Mesenchymal stem cell (in vitro differentiated cells and primary cell): Measurements from ENCODE around the gene IGSF21.

Source experiments
- DNase-seq: peaks from one replicate; pipeline ENCODE4 v3.0.0-alpha.2; 2013
- H2AFZ ChIP-seq: one replicate; pipeline ENCODE4 v1.6.1; 2013; ENCODE audit warnings: low read depth, mild to moderate bottlenecking, control low read depth, inconsistent platforms, low read length, moderate library complexity
- H2AK5ac ChIP-seq: 2 replicates; pipeline ENCODE4 v1.6.1; 2013; ENCODE audit warnings: low read length, moderate library complexity, mild to moderate bottlenecking, inconsistent platforms; ENCODE audit not compliant: severe bottlenecking
- H2BK120ac ChIP-seq: one replicate; pipeline ENCODE4 v1.6.1; 2013; ENCODE audit warnings: low read depth, mild to moderate bottlenecking, inconsistent platforms, low read length, moderate library complexity
- H2BK12ac ChIP-seq, 2 experiments: one replicate each; pipeline ENCODE4 v1.6.1; 2013; ENCODE audit warnings: inconsistent platforms in 2 of 2, low read length in 2 of 2, mild to moderate bottlenecking in 2 of 2, moderate library complexity in 2 of 2, control low read depth in 1 of 2
- H2BK15ac ChIP-seq: one replicate; pipeline ENCODE4 v1.6.1; 2013; ENCODE audit warnings: mild to moderate bottlenecking, low read depth, inconsistent platforms; ENCODE audit not compliant: poor library complexity, severe bottlenecking
- H2BK5ac ChIP-seq: 2 replicates; pipeline ENCODE4 v1.6.1; 2013; ENCODE audit warnings: low read depth, mild to moderate bottlenecking, low read length, control low read depth, inconsistent platforms; ENCODE audit not compliant: poor library complexity, severe bottlenecking
- H3K14ac ChIP-seq, 2 experiments: one replicate each; pipeline ENCODE4 v1.6.1; 2013; ENCODE audit warnings: inconsistent platforms in 2 of 2, low read length in 2 of 2, control low read depth in 1 of 2, mild to moderate bottlenecking in 1 of 2, moderate library complexity in 1 of 2
- H3K18ac ChIP-seq, 2 experiments: one replicate each; pipeline ENCODE4 v1.6.1; 2013; ENCODE audit warnings: inconsistent platforms in 2 of 2, low read length in 2 of 2, control low read depth in 1 of 2, low read depth in 1 of 2, mild to moderate bottlenecking in 1 of 2
- H3K23ac ChIP-seq, 2 experiments: one replicate each; pipeline ENCODE4 v1.6.1; 2013; ENCODE audit warnings: inconsistent platforms in 2 of 2, low read length in 2 of 2, mild to moderate bottlenecking in 2 of 2, moderate library complexity in 2 of 2, control low read depth in 1 of 2
- H3K27ac ChIP-seq: 2 replicates; pipeline ENCODE4 v1.5.1; 2013; ENCODE audit warnings: mild to moderate bottlenecking, moderate library complexity, low read length, control low read depth, inconsistent platforms; ENCODE audit not compliant: poor library complexity, severe bottlenecking
- H3K27me3 ChIP-seq, 2 experiments: 2 replicates each; pipeline versions ENCODE4 v1.6.1 to v1.7.0; 2013; ENCODE audit warnings: low read length in 2 of 2, mild to moderate bottlenecking in 2 of 2, moderate library complexity in 2 of 2, control low read depth in 1 of 2, inconsistent platforms in 1 of 2; ENCODE audit not compliant: control insufficient read depth in 1 of 2, insufficient read depth in 1 of 2
- H3K36me3 ChIP-seq, 2 experiments: 2 replicates each; pipeline versions ENCODE4 v1.6.1 to v1.7.0; 2013; ENCODE audit warnings: low read length in 2 of 2, control low read depth in 1 of 2, inconsistent platforms in 1 of 2, low read depth in 1 of 2, mild to moderate bottlenecking in 1 of 2; ENCODE audit not compliant: insufficient read depth in 2 of 2, control insufficient read depth in 1 of 2
- H3K4ac ChIP-seq, 2 experiments: one replicate each; pipeline ENCODE4 v1.6.1; 2013; ENCODE audit warnings: inconsistent platforms in 2 of 2, low read length in 2 of 2, mild to moderate bottlenecking in 2 of 2, moderate library complexity in 2 of 2, control low read depth in 1 of 2, low read depth in 1 of 2
- H3K4me1 ChIP-seq: 2 replicates; pipeline ENCODE4 v1.6.1; 2013; ENCODE audit warnings: low read depth, low read length, control low read depth; ENCODE audit not compliant: control insufficient read depth, insufficient read depth
- H3K4me2 ChIP-seq: 2 replicates; pipeline ENCODE4 v1.6.1; 2013; ENCODE audit warnings: low read length, mild to moderate bottlenecking, inconsistent platforms; ENCODE audit not compliant: poor library complexity, severe bottlenecking
- H3K4me3 ChIP-seq, 2 experiments: 2 replicates each; pipeline versions ENCODE4 v1.5.1 to v1.7.0; 2013; ENCODE audit warnings: low read length in 2 of 2, mild to moderate bottlenecking in 2 of 2, control low read depth in 1 of 2, low read depth in 1 of 2; ENCODE audit not compliant: insufficient read depth in 1 of 2
- H3K79me1 ChIP-seq: replicated peaks from 2 replicates; pipeline ENCODE4 v1.6.1; 2013; ENCODE audit warnings: mild to moderate bottlenecking, control low read depth, low read length, inconsistent platforms; ENCODE audit not compliant: poor library complexity, severe bottlenecking
- H3K9ac ChIP-seq: 2 replicates; pipeline ENCODE4 v1.7.0; 2013; ENCODE audit warnings: mild to moderate bottlenecking, low read length, moderate library complexity
- H3K9me3 ChIP-seq: 2 replicates; pipeline ENCODE4 v1.7.0; 2013; ENCODE audit warnings: mild to moderate bottlenecking, low read length; ENCODE audit not compliant: control insufficient read depth
- H4K8ac ChIP-seq: one replicate; pipeline ENCODE4 v1.6.1; 2013; ENCODE audit warnings: inconsistent platforms, mild to moderate bottlenecking, low read length, moderate library complexity
- H4K91ac ChIP-seq: one replicate; pipeline ENCODE4 v1.6.1; 2013; ENCODE audit warnings: mild to moderate bottlenecking, low read length, inconsistent platforms
- WGBS: methylation state at CpG from one replicate; pipeline ENCODE4 v1.1.7; 2013; ENCODE audit warnings: mixed read lengths; 5-methylcytosine and 5-hydroxymethylcytosine counted together

Gene IGSF21

GRCh38 chr1:18351735-18352134 is 244.1 kb downstream of the IGSF21 start:
- Histone ChIP-seq H3K36me3 (no peaks in the 10 kb centered on the region), H3K23ac (no peak overlapping the region), H4K8ac (no peak overlapping the region), H2AFZ (no peak overlapping the region), H3K14ac (no peak overlapping the region), H3K9me3 (no peaks in the 10 kb centered on the region), H4K91ac (no peak overlapping the region), H2BK5ac (no peak overlapping the region), H3K4me2 (no peak overlapping the region), H3K79me1 (no peaks in the 10 kb centered on the region), H3K4ac (no peak overlapping the region), H2BK12ac (no peak overlapping the region), H2BK120ac (no peak overlapping the region), H2BK15ac (no peak overlapping the region), H3K18ac (no peak overlapping the region), H3K4me1 (no peaks in the 10 kb centered on the region), H3K27ac (no peak overlapping the region), H3K9ac (no peak overlapping the region), H3K27me3 (peaks cover 0 to 50% of the 10 kb centered on the region in 2 experiments), H3K4me3 (no peak overlapping the region), H2AK5ac (no peak overlapping the region)
- DNase-seq: no peak
- 73% methylated on average over 10 of the region's 10 CpGs for WGBS

- no peak overlapping the region for H3K18ac ChIP-seq
- H3K9me3 ChIP-seq: no peaks in the 10 kb centered on the region
- no peak overlapping the region for H2BK12ac ChIP-seq
- no peak overlapping the region for H3K27ac ChIP-seq
- no peak overlapping the region for H3K4ac ChIP-seq
- H3K27me3 ChIP-seq: peaks cover 0 to 51% of the 10 kb centered on the region in 2 experiments
- H2BK5ac ChIP-seq: no peak overlapping the region
- no peak overlapping the region for H4K91ac ChIP-seq
- H3K4me1 ChIP-seq: no peaks in the 10 kb centered on the region
- H2BK120ac ChIP-seq: no peak overlapping the region
- H3K23ac ChIP-seq: no peak overlapping the region
- H3K36me3 ChIP-seq: no peaks in the 10 kb centered on the region
- H4K8ac ChIP-seq: no peak overlapping the region
- no peak overlapping the region for H3K4me2 ChIP-seq
- no peak overlapping the region for H3K4me3 ChIP-seq
- no peaks in the 10 kb centered on the region for H3K79me1 ChIP-seq
- no peak overlapping the region for H2AFZ ChIP-seq
- DNase-seq: no peak
- H3K14ac ChIP-seq: no peak overlapping the region
- H2BK15ac ChIP-seq: no peak overlapping the region
- 69% methylated on average over 16 of the region's 17 CpGs for WGBS
- H2AK5ac ChIP-seq: no peak overlapping the region
- H3K9ac ChIP-seq: no peak overlapping the region
Measured at GRCh38 chr1:18352636-18353265, 245.2 kb downstream of the IGSF21 start.

GRCh38 chr1:18353528-18353927 is 245.9 kb downstream of the IGSF21 start:
- no peaks in the 10 kb centered on the region for H3K79me1 ChIP-seq
- no peak overlapping the region for H2BK5ac ChIP-seq
- H3K27ac ChIP-seq: no peak overlapping the region
- no peak overlapping the region for H2BK12ac ChIP-seq
- no peak overlapping the region for H3K4ac ChIP-seq
- H3K27me3 ChIP-seq: peaks cover 0 to 58% of the 10 kb centered on the region in 2 experiments
- H3K23ac ChIP-seq: no peak overlapping the region
- no peak overlapping the region for H2AFZ ChIP-seq
- no peak for DNase-seq
- H3K4me3 ChIP-seq: no peak overlapping the region
- no peaks in the 10 kb centered on the region for H3K36me3 ChIP-seq
- no peak overlapping the region for H3K18ac ChIP-seq
- no peak overlapping the region for H2BK120ac ChIP-seq
- H3K4me1 ChIP-seq: no peaks in the 10 kb centered on the region
- no peaks in the 10 kb centered on the region for H3K9me3 ChIP-seq
- no peak overlapping the region for H3K9ac ChIP-seq
- 92% methylated on average over 1 of the region's 1 CpG for WGBS
- H2AK5ac ChIP-seq: no peak overlapping the region
- H2BK15ac ChIP-seq: no peak overlapping the region
- no peak overlapping the region for H4K91ac ChIP-seq
- no peak overlapping the region for H3K4me2 ChIP-seq
- H3K14ac ChIP-seq: no peak overlapping the region
- H4K8ac ChIP-seq: no peak overlapping the region

- H2BK12ac ChIP-seq: no peak overlapping the region
- no peak overlapping the region for H2AK5ac ChIP-seq
- no peak overlapping the region for H4K8ac ChIP-seq
- H3K4me1 ChIP-seq: no peaks in the 10 kb centered on the region
- no peak overlapping the region for H2BK15ac ChIP-seq
- H3K23ac ChIP-seq: no peak overlapping the region
- no peak overlapping the region for H2AFZ ChIP-seq
- H3K27me3 ChIP-seq: peaks cover 0 to 63% of the 10 kb centered on the region in 2 experiments
- 65% methylated on average over 2 of the region's 2 CpGs for WGBS
- H2BK120ac ChIP-seq: no peak overlapping the region
- no peaks in the 10 kb centered on the region for H3K79me1 ChIP-seq
- H3K36me3 ChIP-seq: no peaks in the 10 kb centered on the region
- DNase-seq: no peak
- H3K9me3 ChIP-seq: no peaks in the 10 kb centered on the region
- no peak overlapping the region for H3K27ac ChIP-seq
- H3K9ac ChIP-seq: no peak overlapping the region
- no peak overlapping the region for H4K91ac ChIP-seq
- no peak overlapping the region for H3K18ac ChIP-seq
- H3K4ac ChIP-seq: no peak overlapping the region
- no peak overlapping the region for H2BK5ac ChIP-seq
- no peak overlapping the region for H3K4me2 ChIP-seq
- no peak overlapping the region for H3K4me3 ChIP-seq
- H3K14ac ChIP-seq: no peak overlapping the region
Measured at GRCh38 chr1:18353992-18354391, 246.4 kb downstream of the IGSF21 start.
